IMR-90 (cell line): ENCODE data around the gene RHBDL1. TPM values are rescaled to one million over a fixed set of nuclear protein-coding genes. Genes with fewer than 3 reads are reported as not detected.

Experiments used
- ATAC-seq: fragments of 200-7000 bp; cut with Tn5 transposase; 2 replicates; pipeline ENCODE4 v1.9.1; 2020; ENCODE audit warnings: low read depth, mild to moderate bottlenecking, moderate library complexity
- BruUV-seq: library from RNA; stranded (reverse); fragments of 400-500 nt; replicated peaks from 2 replicates; lab custom pipeline; 2021; lab: Mats Ljungman, UMichigan
- CTCF ChIA-PET: fragments of 300-600 bp; formaldehyde crosslinking; extraction: SDS; loops from one replicate; lab custom pipeline; 2021; ENCODE audit warnings: antibody characterized with exemption; lab: Yijun Ruan, JAX
- POLR2A ChIA-PET: fragments of 300-600 bp; sonication (Branson Sonifier 250); formaldehyde crosslinking; loops from one replicate; lab custom pipeline; 2022; ENCODE audit warnings: antibody characterized with exemption; ENCODE audit not compliant: unreplicated experiment; lab: Charles Lee
- DNase-seq: peaks from one replicate; pipeline ENCODE4 v3.0.0; 2013
- H2AFZ ChIP-seq: replicated peaks from 2 replicates; pipeline ENCODE3; 2013; ENCODE audit warnings: low read length, mild to moderate bottlenecking; ENCODE audit not compliant: poor library complexity
- H2AK5ac ChIP-seq: 2 replicates; pipeline ENCODE4 v1.6.1; 2013; ENCODE audit warnings: low read depth, low read length, inconsistent platforms
- H2AK9ac ChIP-seq: replicated peaks from 2 replicates; pipeline ENCODE3; 2013; ENCODE audit warnings: mild to moderate bottlenecking, low read depth, low read length, moderate library complexity; ENCODE audit not compliant: poor library complexity
- H2BK120ac ChIP-seq: 2 replicates; pipeline ENCODE4 v1.6.1; 2013; ENCODE audit warnings: low read depth, low read length, inconsistent platforms
- H2BK15ac ChIP-seq: 3 replicates; pipeline ENCODE4 v1.6.1; 2013; ENCODE audit warnings: low read depth, low read length, inconsistent platforms
- H2BK20ac ChIP-seq: 2 replicates; pipeline ENCODE4 v1.6.1; 2013; ENCODE audit warnings: low read depth, mild to moderate bottlenecking, inconsistent platforms, low read length, moderate library complexity
- H2BK5ac ChIP-seq: 2 replicates; pipeline ENCODE4 v1.6.1; 2013; ENCODE audit warnings: mild to moderate bottlenecking, low read depth, low read length, inconsistent platforms; ENCODE audit not compliant: poor library complexity, severe bottlenecking
- H3K14ac ChIP-seq: replicated peaks from 2 replicates; pipeline ENCODE4 v1.6.1; 2013; ENCODE audit warnings: low read depth, low read length, inconsistent platforms
- H3K18ac ChIP-seq: 2 replicates; pipeline ENCODE4 v1.6.1; 2013; ENCODE audit warnings: low read depth, low read length, control low read depth
- H3K23ac ChIP-seq: 2 replicates; pipeline ENCODE4 v1.6.1; 2013; ENCODE audit warnings: low read depth, low read length, inconsistent platforms
- H3K27ac ChIP-seq: 2 replicates; pipeline ENCODE4 v1.5.1; 2013; ENCODE audit warnings: mild to moderate bottlenecking, control low read depth, low read length; ENCODE audit not compliant: insufficient read depth
- H3K27me3 ChIP-seq: 2 replicates; pipeline ENCODE4 v1.6.1; 2013; ENCODE audit warnings: low read length; ENCODE audit not compliant: control insufficient read depth, insufficient read depth
- H3K36me3 ChIP-seq: 2 replicates; pipeline ENCODE4 v1.6.1; 2013; ENCODE audit warnings: low read length, mixed read lengths; ENCODE audit not compliant: control insufficient read depth, insufficient read depth
- H3K4ac ChIP-seq: 2 replicates; pipeline ENCODE4 v1.6.1; 2013; ENCODE audit warnings: low read depth, low read length, inconsistent platforms
- H3K4me1 ChIP-seq: 2 replicates; pipeline ENCODE4 v1.6.1; 2013; ENCODE audit warnings: low read length, mixed read lengths; ENCODE audit not compliant: control insufficient read depth, insufficient read depth
- H3K4me2 ChIP-seq: 2 replicates; pipeline ENCODE4 v1.6.1; 2013; ENCODE audit warnings: low read depth, mild to moderate bottlenecking, control low read depth, low read length, moderate library complexity
- H3K4me3 ChIP-seq: 2 replicates; pipeline ENCODE4 v1.5.1; 2013; ENCODE audit warnings: low read depth, mild to moderate bottlenecking, control low read depth, low read length, moderate library complexity; ENCODE audit not compliant: insufficient read depth
- H3K56ac ChIP-seq: 2 replicates; pipeline ENCODE4 v1.6.1; 2013; ENCODE audit warnings: low read length, inconsistent platforms; ENCODE audit not compliant: insufficient read depth; ENCODE audit errors: extremely low read depth
- H3K79me1 ChIP-seq, 2 experiments: 2 replicates each; pipeline ENCODE4 v1.6.1; 2013; ENCODE audit warnings: low read length in 2 of 2, inconsistent platforms in 1 of 2, low read depth in 1 of 2
- H3K9ac ChIP-seq: 2 replicates; pipeline ENCODE4 v1.6.1; 2013; ENCODE audit warnings: low read depth, low read length, control low read depth
- H3K9me1 ChIP-seq: 2 replicates; pipeline ENCODE4 v1.6.1; 2013; ENCODE audit warnings: low read length, inconsistent platforms; ENCODE audit not compliant: insufficient read depth
- H3K9me3 ChIP-seq: 2 replicates; pipeline ENCODE4 v1.6.1; 2013; ENCODE audit warnings: low read length; ENCODE audit not compliant: control insufficient read depth, insufficient read depth
- H4K20me1 ChIP-seq: 2 replicates; pipeline ENCODE4 v1.6.1; 2013; ENCODE audit warnings: low read length, inconsistent platforms; ENCODE audit not compliant: insufficient read depth
- H4K5ac ChIP-seq: 2 replicates; pipeline ENCODE4 v1.6.1; 2013; ENCODE audit warnings: mild to moderate bottlenecking, low read depth, low read length, control low read depth
- H4K8ac ChIP-seq, 2 experiments: 2 replicates each; pipeline ENCODE4 v1.6.1; 2013; ENCODE audit warnings: low read depth in 2 of 2, low read length in 2 of 2, control low read depth in 1 of 2, inconsistent platforms in 1 of 2
- H4K91ac ChIP-seq: 2 replicates; pipeline ENCODE4 v1.6.1; 2013; ENCODE audit warnings: low read depth, low read length, inconsistent platforms; ENCODE audit not compliant: insufficient read depth
- BHLHE40 ChIP-seq: fragments of 150-350 bp; IDR thresholded peaks from 2 replicates; pipeline ENCODE4 v1.6.1; 2016; ENCODE audit warnings: mild to moderate bottlenecking, low read depth, low read length
- MAFK ChIP-seq: IDR thresholded peaks from 2 replicates; pipeline ENCODE4 v1.6.1; 2012; ENCODE audit warnings: low read depth, low read length, improper control_type of control experiment
- WGBS, 2 experiments: methylation state at CpG; one replicate each; pipeline versions ENCODE4 v1.1.5 to v1.1.7; 2013; ENCODE audit warnings: missing lambda C conversion rate in 2 of 2; ENCODE audit not compliant: insufficient read length in 1 of 2; ENCODE audit errors: extremely low coverage in 2 of 2; 5-methylcytosine and 5-hydroxymethylcytosine counted together
- dilution Hi-C: fragments of 300-500 bp; cut with HindIII; formaldehyde crosslinking; loops from one replicate; pipeline ENCODE4 v1.14.3; 2018; ENCODE audit warnings: low sequenced_read_pairs; ENCODE audit not compliant: unreplicated experiment
- in situ Hi-C: fragments of 300-500 bp; cut with MboI; formaldehyde crosslinking; loops from 3 replicates; pipeline ENCODE4 v1.14.3; 2019; ENCODE audit warnings: low sequenced_read_pairs, inconsistent platforms, mixed read lengths
- intact Hi-C: fragments of 100-400 bp; cut with micrococcal nuclease; formaldehyde crosslinking; loops from 2 replicates; pipeline ENCODE4 v1.10.0; 2022
- polyA plus RNA-seq, 3 experiments: library from polyadenylated mRNA; depleted of rRNA; stranded (reverse); fragments of >200 nt; gene quantifications; 2 replicates each; pipeline ENCODE4 v1.2.3, GENCODE V29; 2012; ENCODE audit warnings: low replicate concordance in 1 of 3
- total RNA-seq: library from RNA; depleted of rRNA; stranded (reverse); fragments of >200 nt; gene quantifications from 2 replicates; pipeline ENCODE4 v1.2.3, GENCODE V29; 2012

Gene RHBDL1
- total and polyA plus RNA-seq, 2 of the 4 experiments (the other 2 are of a cell fraction), result 0.72 to 4.1 TPM

DNA sequence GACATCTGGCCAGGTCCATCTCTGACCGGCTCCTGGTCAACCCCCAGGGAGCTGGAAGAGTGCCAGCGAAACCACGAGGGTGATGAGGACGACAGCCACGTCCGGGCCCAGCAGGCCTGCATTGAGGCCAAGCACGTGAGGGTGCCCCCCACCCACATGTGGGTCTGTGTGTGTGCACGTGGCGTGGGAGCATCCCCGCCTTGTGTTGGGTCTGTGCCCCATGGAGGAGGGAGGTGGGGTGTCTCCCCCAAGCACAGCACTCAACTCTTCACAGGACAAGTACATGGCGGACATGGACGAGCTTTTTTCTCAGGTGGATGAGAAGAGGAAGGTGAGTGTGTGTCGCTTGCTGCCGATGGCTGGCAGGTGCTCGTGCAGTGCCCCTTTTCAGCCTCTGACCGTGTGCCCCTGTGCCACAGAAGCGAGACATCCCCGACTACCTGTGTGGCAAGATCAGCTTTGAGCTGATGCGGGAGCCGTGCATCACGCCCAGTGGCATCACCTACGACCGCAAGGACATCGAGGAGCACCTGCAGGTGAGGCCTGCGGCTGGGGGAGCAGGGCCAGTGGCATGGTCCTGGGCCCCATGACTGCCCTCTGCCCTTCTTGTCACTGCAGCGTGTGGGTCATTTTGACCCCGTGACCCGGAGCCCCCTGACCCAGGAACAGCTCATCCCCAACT, 6.4 kb downstream of the RHBDL1 start:
- in situ Hi-C loops, result no loop called here
- WGBS, 2 experiments, result no CpG with 5 or more reads among the region's 28 CpGs

More for the DNA sequence above, 6.4 kb downstream of the RHBDL1 start:
- Histone ChIP-seq H3K14ac (no peak overlapping the region), H2AK9ac (peak overlapping the region; percentile 72), H3K9ac (no peak overlapping the region), H4K8ac (no peak overlapping the region), H2AFZ (peak overlapping the region; percentile 43), H2BK120ac (no peak overlapping the region), H2BK20ac (no peak overlapping the region), H3K23ac (no peak overlapping the region), H2BK15ac (no peak overlapping the region), H2AK5ac (peak overlapping the region; percentile 13; the same call in 1 of the 2 replicates), H3K4ac (no peak overlapping the region), H3K4me2 (peak overlapping the region; percentile 98; the same call in 1 of the 2 replicates), H3K9me1 (peaks cover 15% of the 10 kb centered on the region), H3K9me3 (no peaks in the 10 kb centered on the region), H2BK5ac (no peak overlapping the region), H4K5ac (no peak overlapping the region), H3K4me3 (peak overlapping the region; percentile 96; the same call in 1 of the 2 replicates), H3K27ac (no peak overlapping the region; the same call in 1 of the 2 replicates), H3K36me3 (peaks cover 36% of the 10 kb centered on the region), H3K56ac (no peak overlapping the region), H4K91ac (no peak overlapping the region), H3K4me1 (peaks cover 20% of the 10 kb centered on the region), H4K20me1 (peaks cover 34% of the 10 kb centered on the region), H3K27me3 (no peaks in the 10 kb centered on the region), H3K79me1 (peaks cover 9 to 43% of the 10 kb centered on the region in 2 experiments; a peak in 3 of 4 replicates), H3K18ac (no peak overlapping the region)
- ChIA-PET CTCF (no interaction called here), POLR2A (no interaction called here)
- TF ChIP-seq MAFK, result no peak
- 0 out of 2 replicates have a peak, but pooled peaks have one; percentile 5 for TF ChIP-seq BHLHE40
- dilution Hi-C loops, result no loop called here
- intact Hi-C loops, result no loop called here
- BruUV-seq, result TSS peak; percentile 91
- DNase-seq, result no peak
- no peak for ATAC-seq
